Measurements from ENCODE around the gene FAM210A. TPM values are rescaled to one million over a fixed set of nuclear protein-coding genes. Genes with fewer than 3 reads are reported as not detected.

Gene FAM210A
- total and polyA plus RNA-seq, 2 of the 4 experiments (the other 2 are of a cell fraction), result 9.8 to 25.3 TPM

- ATAC-seq (ENCODE audit: low read depth), result no peak
- in situ Hi-C loops (cut with MboI; ENCODE audit: low sequenced_read_pairs), result no loop called here
- Histone ChIP-seq H3K36me3 (ENCODE audit: control insufficient read depth, insufficient read depth, low read length) (peaks cover 27% of the 10 kb centered on the region), H3K4me1 (ENCODE audit: control insufficient read depth, insufficient read depth, low read length) (no peaks in the 10 kb centered on the region), H3K9me1 (ENCODE audit: insufficient read depth, low read length) (no peaks in the 10 kb centered on the region), H3K56ac (ENCODE audit: extremely low read depth, insufficient read depth, low read length) (no peak overlapping the region), H3K4me3 (ENCODE audit: insufficient read depth, low read depth, low read length) (no peak overlapping the region), H3K23ac (ENCODE audit: low read depth, low read length) (no peak overlapping the region), H3K9ac (ENCODE audit: low read depth, low read length) (no peak overlapping the region), H3K27me3 (ENCODE audit: control insufficient read depth, insufficient read depth, low read length) (no peaks in the 10 kb centered on the region), H2AK5ac (ENCODE audit: low read depth, low read length) (no peak overlapping the region), H3K27ac (ENCODE audit: insufficient read depth, low read length) (no peak overlapping the region), H3K18ac (ENCODE audit: low read depth, low read length) (no peak overlapping the region), H3K79me1 (ENCODE audit: low read depth in 1 of 2, low read length in 2 of 2) (no peaks in the 10 kb centered on the region), H4K5ac (ENCODE audit: low read depth, low read length) (no peak overlapping the region), H4K8ac (ENCODE audit: low read depth in 2 of 2, low read length in 2 of 2) (no peak overlapping the region), H4K91ac (ENCODE audit: insufficient read depth, low read depth, low read length) (no peak overlapping the region), H2AFZ (replicated peaks; ENCODE audit: low read length, poor library complexity) (no peak overlapping the region), H4K20me1 (ENCODE audit: insufficient read depth, low read length) (no peaks in the 10 kb centered on the region), H3K4ac (ENCODE audit: low read depth, low read length) (no peak overlapping the region), H3K9me3 (ENCODE audit: control insufficient read depth, insufficient read depth, low read length) (no peaks in the 10 kb centered on the region), H2BK120ac (ENCODE audit: low read depth, low read length) (no peak overlapping the region), H2BK5ac (ENCODE audit: low read depth, low read length, poor library complexity, severe bottlenecking) (no peak overlapping the region), H2BK15ac (ENCODE audit: low read depth, low read length) (no peak overlapping the region), H2AK9ac (replicated peaks; ENCODE audit: low read depth, low read length, poor library complexity) (no peak overlapping the region), H3K4me2 (ENCODE audit: low read depth, low read length) (no peak overlapping the region), H2BK20ac (ENCODE audit: low read depth, low read length) (no peak overlapping the region), H3K14ac (replicated peaks; ENCODE audit: low read depth, low read length) (no peak overlapping the region)
- ChIA-PET CTCF (no interaction called here), POLR2A (ENCODE audit: unreplicated experiment) (no interaction called here)
- TF ChIP-seq CEBPB (IDR thresholded peaks at IDR 0.05; ENCODE audit: low read depth, low read length) (no peak), NFE2L2 (IDR thresholded peaks at IDR 0.05; ENCODE audit: low read depth, low read length) (no peak), BHLHE40 (IDR thresholded peaks at IDR 0.05; ENCODE audit: low read depth, low read length) (no peak), MAFK (IDR thresholded peaks at IDR 0.05; ENCODE audit: low read depth, low read length) (no peak), ELK1 (IDR thresholded peaks at IDR 0.05; ENCODE audit: borderline replicate concordance, low read depth, low read length) (no peak), FOS (IDR thresholded peaks at IDR 0.05; ENCODE audit: low read depth, low read length) (no peak), SMC3 (IDR thresholded peaks at IDR 0.05; ENCODE audit: low read depth, low read length) (no peak), RAD21 (IDR thresholded peaks at IDR 0.05; ENCODE audit: low read length) (no peak), CTCF (conservative IDR thresholded peaks at IDR 0.05; ENCODE audit: low read depth, low read length) (no peak), RFX5 (IDR thresholded peaks at IDR 0.05; ENCODE audit: low read depth, low read length) (no peak), POLR2A (IDR thresholded peaks at IDR 0.05; ENCODE audit: low read depth, low read length) (no peak), MAZ (IDR thresholded peaks at IDR 0.05; ENCODE audit: borderline replicate concordance, low read depth, low read length) (no peak), RCOR1 (IDR thresholded peaks at IDR 0.05; ENCODE audit: insufficient replicate concordance, low read length) (no peak)
- TF ChIP-seq, protein P1, sequence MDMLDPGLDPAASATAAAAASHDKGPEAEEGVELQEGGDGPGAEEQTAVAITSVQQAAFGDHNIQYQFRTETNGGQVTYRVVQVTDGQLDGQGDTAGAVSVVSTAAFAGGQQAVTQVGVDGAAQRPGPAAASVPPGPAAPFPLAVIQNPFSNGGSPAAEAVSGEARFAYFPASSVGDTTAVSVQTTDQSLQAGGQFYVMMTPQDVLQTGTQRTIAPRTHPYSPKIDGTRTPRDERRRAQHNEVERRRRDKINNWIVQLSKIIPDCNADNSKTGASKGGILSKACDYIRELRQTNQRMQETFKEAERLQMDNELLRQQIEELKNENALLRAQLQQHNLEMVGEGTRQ (IDR thresholded peaks at IDR 0.05; ENCODE audit: low read depth, low read length), result no peak
- intact Hi-C loops (cut with micrococcal nuclease), result no loop called here
- no TSS peak for BruUV-seq (replicated peaks)
- WGBS, 2 experiments (ENCODE audit: extremely low coverage in 2 of 2, insufficient read length in 1 of 2), result no CpG with 5 or more reads among the region's 2 CpGs
- DNase-seq, result no peak
- dilution Hi-C loops (cut with HindIII; ENCODE audit: low sequenced_read_pairs, unreplicated experiment), result no loop called here
These were observed 29.9 kb upstream of the FAM210A start for GRCh38 chr18:13756261-13756660.

All from IMR-90 (cell line).